Measurements from ENCODE around the gene C1QTNF1. TPM values are rescaled to one million over a fixed set of nuclear protein-coding genes. Genes with fewer than 3 reads are reported as not detected.

C1QTNF1 gene
- total RNA-seq, 1 experiment from 2014 or later = 4.0 TPM

GRCh38 chr17:79039171-79039570, 15.2 kb downstream of the C1QTNF1 start:
- Histone ChIP-seq H3K4me2 (ENCODE audit: low read length) (no peak overlapping the region), H3K27me3 (ENCODE audit: insufficient read depth, low read length) (no peaks in the 10 kb centered on the region), H3K4me3 (replicated peaks in 1 of 2; ENCODE audit: low read depth in 1 of 2, low read length in 2 of 2) (no peak overlapping the region), H2AFZ (ENCODE audit: low read depth, low read length, poor library complexity, severe bottlenecking) (no peak overlapping the region), H3K9ac (ENCODE audit: low read length) (no peak overlapping the region), H3K79me2 (ENCODE audit: insufficient read depth, low read length) (no peaks in the 10 kb centered on the region), H3K36me3 (ENCODE audit: control insufficient read depth in 1 of 2, insufficient read depth in 2 of 2, low read length in 2 of 2) (no peaks in the 10 kb centered on the region), H4K20me1 (ENCODE audit: insufficient read depth) (no peaks in the 10 kb centered on the region), H3K9me3 (ENCODE audit: control insufficient read depth in 1 of 2, insufficient read depth in 1 of 2, low read depth in 1 of 2, low read length in 2 of 2) (no peaks in the 10 kb centered on the region), H3K4me1 (ENCODE audit: control insufficient read depth in 1 of 2, insufficient read depth in 2 of 2, low read length in 2 of 2) (peaks cover 0 to 10% of the 10 kb centered on the region in 2 experiments; a peak in 3 of 4 replicates), H3K9me2 (ENCODE audit: insufficient read depth) (no peaks in the 10 kb centered on the region), H3K27ac (ENCODE audit: low read depth, low read length) (no peak overlapping the region)
- CTCF ChIA-PET = interaction anchor here (1.3 to 1.6 kb wide), 2 partner anchors 19 to 21 kb away, joined by 3 to 5 read pairs; no protein-coding TSS in a partner anchor
- POLR2A ChIA-PET = no interaction called here
- RAD21 ChIA-PET (ENCODE audit: low non-redundant PET in 1 of 2, low total read pairs in 2 of 2, uncharacterized antibody in 2 of 2, unreplicated experiment in 2 of 2) = no interaction called here
- intact Hi-C loops (cut with micrococcal nuclease) = no loop called here
- ATAC-seq = no peak
- BruUV-seq (replicated peaks) = no TSS peak
- TF ChIP-seq SP1 (IDR thresholded peaks at IDR 0.05; ENCODE audit: low read depth) = no peak
- TF ChIP-seq CEBPB (IDR thresholded peaks at IDR 0.05; ENCODE audit: low read depth) = no peak
- no peak for TF ChIP-seq CBX3 (IDR thresholded peaks at IDR 0.05; ENCODE audit: low read depth)
- TF ChIP-seq CTCF (IDR thresholded peaks at IDR 0.05 in 2 of 3, conservative IDR thresholded peaks at IDR 0.05 in 1 of 3; ENCODE audit: borderline replicate concordance in 1 of 3, insufficient read depth in 1 of 3, low read depth in 2 of 3, low read length in 2 of 3) = no peak
- no peak for DNase-seq (ENCODE audit: low read depth, low spot score)

DNA sequence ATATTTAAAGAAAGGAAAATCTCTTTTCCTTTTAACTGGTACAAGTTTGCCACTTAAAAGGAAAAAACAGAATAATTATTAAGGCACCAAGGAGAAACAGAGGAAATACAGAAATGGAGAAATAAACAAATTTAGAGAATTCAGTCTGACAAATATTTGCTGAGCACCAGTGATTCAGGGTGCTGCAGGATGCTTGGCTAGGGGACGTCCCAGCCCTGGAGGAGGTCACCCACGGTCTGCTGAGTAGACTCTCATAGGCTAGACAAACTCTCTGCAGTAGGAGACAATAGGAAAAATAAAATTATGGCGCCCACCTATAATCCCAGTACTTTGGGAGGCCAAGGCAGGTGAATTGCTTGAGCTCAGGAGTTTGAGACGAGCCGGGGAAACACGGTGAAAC, 15.9 kb downstream of the C1QTNF1 start:
- no peak overlapping the region for H3K27ac ChIP-seq (ENCODE audit: low read depth, low read length)
- no peak overlapping the region for H2AFZ ChIP-seq (ENCODE audit: low read depth, low read length, poor library complexity, severe bottlenecking)
- no peak for TF ChIP-seq CTCF (IDR thresholded peaks at IDR 0.05 in 2 of 3, conservative IDR thresholded peaks at IDR 0.05 in 1 of 3; ENCODE audit: borderline replicate concordance in 1 of 3, insufficient read depth in 1 of 3, low read depth in 2 of 3, low read length in 2 of 3)
- no peak for TF ChIP-seq ZNF274 (IDR thresholded peaks at IDR 0.05; ENCODE audit: low read depth, low read length)
- ChIA-PET POLR2A (no interaction called here), CTCF (interaction anchor here (1.3 to 3.3 kb wide), 4 partner anchors 12 to 348 kb away, joined by 3 to 37 read pairs (median 4); no protein-coding TSS in a partner anchor), RAD21 (ENCODE audit: low non-redundant PET in 1 of 2, low total read pairs in 2 of 2, uncharacterized antibody in 2 of 2, unreplicated experiment in 2 of 2) (no interaction called here)
- DNase-seq (ENCODE audit: low read depth, low spot score) (no peak), ATAC-seq (no peak)
- no peaks in the 10 kb centered on the region for H3K9me2 ChIP-seq (ENCODE audit: insufficient read depth)
- no peak overlapping the region for H3K9ac ChIP-seq (ENCODE audit: low read length)
- no TSS peak for BruUV-seq (replicated peaks)
- H3K27me3 ChIP-seq (ENCODE audit: insufficient read depth, low read length) = no peaks in the 10 kb centered on the region
- no peaks in the 10 kb centered on the region for H3K79me2 ChIP-seq (ENCODE audit: insufficient read depth, low read length)
- no peaks in the 10 kb centered on the region for H4K20me1 ChIP-seq (ENCODE audit: insufficient read depth)
- H3K4me1 ChIP-seq (ENCODE audit: control insufficient read depth in 1 of 2, insufficient read depth in 2 of 2, low read length in 2 of 2) = peaks cover 0 to 10% of the 10 kb centered on the region in 2 experiments; a peak in 3 of 4 replicates
- no peaks in the 10 kb centered on the region for H3K36me3 ChIP-seq (ENCODE audit: control insufficient read depth in 1 of 2, insufficient read depth in 2 of 2, low read length in 2 of 2)
- H3K9me3 ChIP-seq (ENCODE audit: control insufficient read depth in 1 of 2, insufficient read depth in 1 of 2, low read depth in 1 of 2, low read length in 2 of 2) = no peaks in the 10 kb centered on the region
- intact Hi-C loops (cut with micrococcal nuclease) = no loop called here
- no peak overlapping the region for H3K4me2 ChIP-seq (ENCODE audit: low read length)
- no peak overlapping the region for H3K4me3 ChIP-seq (replicated peaks in 1 of 2; ENCODE audit: low read depth in 1 of 2, low read length in 2 of 2)

All from HCT116 (cell line).